Liver (tissue), 9 donors: ENCODE results near the gene CDK19. TPM values are rescaled to one million over a fixed set of nuclear protein-coding genes. Genes with fewer than 3 reads are reported as not detected.
"Not testable (repeated sequence)": the region's sequence is repeated elsewhere in the genome, so short reads cannot be mapped to it uniquely, and the experiment has no call there.

Experiments used
- DNase-seq: peaks from one replicate; pipeline ENCODE4 v3.0.0-alpha.2; 2017; ENCODE audit warnings: low spot score
- H3K27ac ChIP-seq, 2 donors: one replicate each; pipeline ENCODE4 v1.7.0; 2013; ENCODE audit warnings: inconsistent platforms in 2 of 2, low read length in 2 of 2, control low read depth in 1 of 2, low read depth in 1 of 2, mild to moderate bottlenecking in 1 of 2
- H3K27me3 ChIP-seq, 4 donors: one replicate each; pipeline versions ENCODE4 v1.6.1 to v1.7.0; 2013; ENCODE audit warnings: low read length in 3 of 4, inconsistent platforms in 1 of 4, mild to moderate bottlenecking in 1 of 4, moderate library complexity in 1 of 4; ENCODE audit not compliant: control insufficient read depth in 4 of 4, insufficient read depth in 4 of 4
- H3K36me3 ChIP-seq, 4 donors: one replicate each; pipeline versions ENCODE4 v1.6.1 to v1.7.0; 2013; ENCODE audit warnings: low read length in 3 of 4, mild to moderate bottlenecking in 3 of 4, low read depth in 1 of 4, moderate library complexity in 1 of 4; ENCODE audit not compliant: control insufficient read depth in 4 of 4, insufficient read depth in 3 of 4
- H3K4me1 ChIP-seq, 4 donors: one replicate each; pipeline versions ENCODE4 v1.6.1 to v1.7.0; 2013; ENCODE audit warnings: low read length in 3 of 4, mild to moderate bottlenecking in 3 of 4, moderate library complexity in 1 of 4; ENCODE audit not compliant: control insufficient read depth in 4 of 4, insufficient read depth in 4 of 4
- H3K4me3 ChIP-seq, 3 donors: one replicate each; pipeline versions ENCODE4 v1.6.1 to v1.7.0; 2013; ENCODE audit warnings: low read length in 3 of 3, control low read depth in 1 of 3, low read depth in 1 of 3, mild to moderate bottlenecking in 1 of 3
- H3K9ac ChIP-seq, 2 donors: one replicate each; pipeline ENCODE4 v1.7.0; 2013; ENCODE audit warnings: low read length in 2 of 2, mild to moderate bottlenecking in 2 of 2, moderate library complexity in 2 of 2, control low read depth in 1 of 2, low read depth in 1 of 2
- H3K9me3 ChIP-seq, 4 donors: one replicate each; pipeline versions ENCODE4 v1.6.1 to v1.7.0; 2013; ENCODE audit warnings: low read length in 3 of 4; ENCODE audit not compliant: control insufficient read depth in 4 of 4
- ATF3 ChIP-seq: IDR thresholded peaks from 2 replicates; pipeline ENCODE4 v1.6.1; 2016; ENCODE audit warnings: antibody characterized with exemption
- FOXA1 ChIP-seq: IDR thresholded peaks from 2 replicates; pipeline ENCODE4 v1.6.1; 2016; ENCODE audit warnings: antibody characterized with exemption
- HNF4A ChIP-seq, 2 donors: conservative IDR thresholded peaks; 2 replicates each; pipeline ENCODE4 v1.6.1; 2016; ENCODE audit warnings: antibody characterized with exemption in 2 of 2, mild to moderate bottlenecking in 2 of 2
- HNF4G ChIP-seq: IDR thresholded peaks from 2 replicates; pipeline ENCODE4 v1.6.1; 2016; ENCODE audit warnings: antibody characterized with exemption
- JUND ChIP-seq, 2 donors: IDR thresholded peaks; 2 replicates each; pipeline ENCODE4 v1.6.1; 2016; ENCODE audit warnings: antibody characterized with exemption in 2 of 2
- MAX ChIP-seq: IDR thresholded peaks from 2 replicates; pipeline ENCODE4 v1.6.1; 2016; ENCODE audit warnings: antibody characterized with exemption
- NR2F2 ChIP-seq: IDR thresholded peaks from 2 replicates; pipeline ENCODE4 v1.6.1; 2016; ENCODE audit warnings: antibody characterized with exemption
- RAD21 ChIP-seq, 2 donors: IDR thresholded peaks; 2 replicates each; pipeline ENCODE4 v1.6.1; 2016; ENCODE audit warnings: antibody characterized with exemption in 2 of 2, mild to moderate bottlenecking in 2 of 2
- REST ChIP-seq: IDR thresholded peaks from 2 replicates; pipeline ENCODE4 v1.6.1; 2016; ENCODE audit warnings: antibody characterized with exemption, mild to moderate bottlenecking
- RXRA ChIP-seq, 2 donors: IDR thresholded peaks; 2 replicates each; pipeline ENCODE4 v1.6.1; 2017 to 2018; ENCODE audit warnings: antibody characterized with exemption in 2 of 2, mild to moderate bottlenecking in 1 of 2
- SP1 ChIP-seq: IDR thresholded peaks from 2 replicates; pipeline ENCODE4 v1.6.1; 2018; ENCODE audit warnings: antibody characterized with exemption, mild to moderate bottlenecking
- TAF1 ChIP-seq: conservative IDR thresholded peaks from 2 replicates; pipeline ENCODE4 v1.6.1; 2016; ENCODE audit warnings: antibody characterized with exemption, mild to moderate bottlenecking
- YY1 ChIP-seq: IDR thresholded peaks from 2 replicates; pipeline ENCODE4 v1.6.1; 2016; ENCODE audit warnings: antibody characterized with exemption, mild to moderate bottlenecking
- ZBTB33 ChIP-seq: IDR thresholded peaks from 2 replicates; pipeline ENCODE4 v1.6.1; 2016; ENCODE audit warnings: antibody characterized with exemption
- WGBS: extraction: QIAGEN DNeasy Blood & Tissue Kit; methylation state at CpG from one replicate; pipeline ENCODE4 v1.1.7; 2013; 5-methylcytosine and 5-hydroxymethylcytosine counted together
- polyA plus RNA-seq, 2 donors: library from polyadenylated mRNA; stranded (reverse) in 1 of 2; unstranded in 1 of 2; fragments of 200-250 nt in 1 of 2; fragments of >200 nt in 1 of 2; fragmentation: Nextera tagmentation in 1 of 2; extraction: Ambion mirVana in 1 of 2; gene quantifications; one replicate each; pipeline versions ENCODE4 v1.2.1 to v1.2.3, GENCODE V29; 2013 to 2015
- total RNA-seq, 2 donors: library from RNA; depleted of rRNA; stranded (reverse); fragments of >200 nt; gene quantifications; one replicate each; pipeline ENCODE4 v1.2.3, GENCODE V29; 2014
- donor health status: healthy.
- donor health status: healthy.
- donor health status: healthy.
- donor health status: healthy.
- donor health status: healthy.

Gene CDK19
- total and polyA plus RNA-seq, 4 donors, result 1.8 to 7.6 (median 3.9) TPM

- Histone ChIP-seq H3K36me3 (no peaks in the 10 kb centered on the region), H3K9ac (no peak overlapping the region), H3K27ac (no peak overlapping the region), H3K27me3 (no peaks in the 10 kb centered on the region), H3K4me1 (no peaks in the 10 kb centered on the region), H3K9me3 (no peaks in the 10 kb centered on the region), H3K4me3 (no peak overlapping the region)
- TF ChIP-seq TAF1 (no peak), ZBTB33 (no peak), REST (no peak), HNF4A (conservative IDR thresholded peaks at IDR 0.05) (no peak), MAX (no peak), HNF4G (no peak), YY1 (no peak), RAD21 (IDR thresholded peaks at IDR 0.05) (no peak), SP1 (no peak), JUND (IDR thresholded peaks at IDR 0.05) (no peak), FOXA1 (no peak), NR2F2 (no peak)
- no peak for DNase-seq
- WGBS, result 91% methylated on average over 6 of the region's 6 CpGs
Observed at GRCh38 chr6:110841266-110841665, 26.0 kb upstream of the CDK19 start.

GRCh38 chr6:110835751-110836150, 20.5 kb upstream of the CDK19 start:
- DNase-seq, H3K36me3 ChIP-seq: not testable (repeated sequence)
- WGBS, result 74% methylated on average over 5 of the region's 5 CpGs

GRCh38 chr6:110833831-110834230, 18.6 kb upstream of the CDK19 start:
- no peaks in the 10 kb centered on the region for H3K36me3 ChIP-seq
- no peak overlapping the region for H3K4me3 ChIP-seq
- DNase-seq, result no peak
- H3K9me3 ChIP-seq, result no peaks in the 10 kb centered on the region
- no peaks in the 10 kb centered on the region for H3K4me1 ChIP-seq
- H3K27ac ChIP-seq, result no peak overlapping the region
- no peaks in the 10 kb centered on the region for H3K27me3 ChIP-seq
- TF ChIP-seq HNF4G, result no peak
- no peak for TF ChIP-seq RXRA (IDR thresholded peaks at IDR 0.05)
- TF ChIP-seq SP1, result no peak
- TF ChIP-seq ATF3, result no peak
- no peak for TF ChIP-seq REST
- no peak for TF ChIP-seq NR2F2
- TF ChIP-seq FOXA1, result no peak
- no peak for TF ChIP-seq ZBTB33
- 93% methylated on average over 6 of the region's 6 CpGs for WGBS
- H3K9ac ChIP-seq, result no peak overlapping the region

More at GRCh38 chr6:110835751-110836150, 20.5 kb upstream of the CDK19 start:
- not testable (repeated sequence) for H3K9ac ChIP-seq, H3K9me3 ChIP-seq, H3K27ac ChIP-seq, H3K4me1 ChIP-seq, H3K27me3 ChIP-seq, H3K4me3 ChIP-seq
